ENCODE measurements around the gene EXTL2.

DNA sequence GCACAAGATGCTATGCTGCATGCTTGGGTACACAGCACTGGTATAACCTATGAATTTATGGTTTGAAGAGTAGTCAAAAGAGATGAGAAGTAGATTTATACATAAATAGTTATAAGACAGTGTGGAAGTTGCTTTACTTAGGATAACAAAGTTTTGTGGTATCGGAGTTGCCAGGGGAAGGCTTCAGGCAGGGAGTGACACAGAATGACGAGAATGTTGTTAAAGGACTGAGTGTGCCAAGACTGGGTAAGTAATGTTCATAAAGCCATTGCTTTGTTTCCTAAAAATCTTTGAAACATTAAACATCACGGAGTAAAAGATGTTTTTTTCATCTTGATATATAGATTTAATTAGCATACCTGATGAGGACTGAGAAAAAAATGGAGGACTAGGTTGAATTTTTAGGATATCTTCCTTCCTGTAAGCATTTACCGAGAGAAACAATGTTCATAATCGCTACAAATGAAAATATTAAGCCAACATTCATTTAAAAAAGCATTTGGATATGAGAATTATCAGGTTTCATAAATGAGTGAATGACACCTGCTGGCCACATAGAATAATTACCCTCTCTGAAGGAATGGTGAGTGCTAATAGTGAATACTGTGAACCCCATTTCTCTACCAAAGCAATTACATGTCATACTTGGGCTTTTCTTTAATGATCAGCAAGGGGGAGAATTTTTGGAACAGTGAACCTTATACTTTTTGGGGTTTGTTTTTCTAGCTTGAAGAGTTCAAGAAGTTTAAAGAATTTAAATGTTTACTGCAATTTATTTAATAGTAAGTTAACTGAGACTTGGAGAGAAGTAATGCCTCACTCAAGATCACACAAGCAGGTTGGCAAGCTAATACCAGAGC lies 28.4 kb downstream of the EXTL2 start:
- TF ChIP-seq, protein P1, sequence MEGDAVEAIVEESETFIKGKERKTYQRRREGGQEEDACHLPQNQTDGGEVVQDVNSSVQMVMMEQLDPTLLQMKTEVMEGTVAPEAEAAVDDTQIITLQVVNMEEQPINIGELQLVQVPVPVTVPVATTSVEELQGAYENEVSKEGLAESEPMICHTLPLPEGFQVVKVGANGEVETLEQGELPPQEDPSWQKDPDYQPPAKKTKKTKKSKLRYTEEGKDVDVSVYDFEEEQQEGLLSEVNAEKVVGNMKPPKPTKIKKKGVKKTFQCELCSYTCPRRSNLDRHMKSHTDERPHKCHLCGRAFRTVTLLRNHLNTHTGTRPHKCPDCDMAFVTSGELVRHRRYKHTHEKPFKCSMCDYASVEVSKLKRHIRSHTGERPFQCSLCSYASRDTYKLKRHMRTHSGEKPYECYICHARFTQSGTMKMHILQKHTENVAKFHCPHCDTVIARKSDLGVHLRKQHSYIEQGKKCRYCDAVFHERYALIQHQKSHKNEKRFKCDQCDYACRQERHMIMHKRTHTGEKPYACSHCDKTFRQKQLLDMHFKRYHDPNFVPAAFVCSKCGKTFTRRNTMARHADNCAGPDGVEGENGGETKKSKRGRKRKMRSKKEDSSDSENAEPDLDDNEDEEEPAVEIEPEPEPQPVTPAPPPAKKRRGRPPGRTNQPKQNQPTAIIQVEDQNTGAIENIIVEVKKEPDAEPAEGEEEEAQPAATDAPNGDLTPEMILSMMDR (IDR thresholded peaks at IDR 0.05), result peak; percentile 46 to 78 (median 65)
- TF ChIP-seq POLR2A (IDR thresholded peaks at IDR 0.05), result no peak
